ENCODE results near the gene FOXJ2. TPM values are rescaled to one million over a fixed set of nuclear protein-coding genes. Genes with fewer than 3 reads are reported as not detected.
A peak's percentile ranks its signal among the peaks of the same experiment; 100 is the strongest.

The FOXJ2 gene
- total and polyA plus RNA-seq, 10 of the 15 experiments (the other 5 are each of a cell fraction or from before 2014, with no cell fraction given), result 1.4 to 9.3 (median 4.8) TPM

- TF ChIP-seq JUND (IDR thresholded peaks at IDR 0.05; ENCODE audit: low read depth, low read length), result no peak
- TF ChIP-seq SREBF1 (IDR thresholded peaks at IDR 0.05; ENCODE audit: low read length), result no peak
- TF ChIP-seq CREM (IDR thresholded peaks at IDR 0.05; ENCODE audit: low read depth), result no peak
- TF ChIP-seq, protein P1, sequence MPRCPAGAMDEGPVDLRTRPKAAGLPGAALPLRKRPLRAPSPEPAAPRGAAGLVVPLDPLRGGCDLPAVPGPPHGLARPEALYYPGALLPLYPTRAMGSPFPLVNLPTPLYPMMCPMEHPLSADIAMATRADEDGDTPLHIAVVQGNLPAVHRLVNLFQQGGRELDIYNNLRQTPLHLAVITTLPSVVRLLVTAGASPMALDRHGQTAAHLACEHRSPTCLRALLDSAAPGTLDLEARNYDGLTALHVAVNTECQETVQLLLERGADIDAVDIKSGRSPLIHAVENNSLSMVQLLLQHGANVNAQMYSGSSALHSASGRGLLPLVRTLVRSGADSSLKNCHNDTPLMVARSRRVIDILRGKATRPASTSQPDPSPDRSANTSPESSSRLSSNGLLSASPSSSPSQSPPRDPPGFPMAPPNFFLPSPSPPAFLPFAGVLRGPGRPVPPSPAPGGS (IDR thresholded peaks at IDR 0.05; ENCODE audit: borderline replicate concordance, insufficient read depth, low read depth, low read length, poor library complexity, severe bottlenecking), result no peak
- no peak for TF ChIP-seq POLR2AphosphoS2 (IDR thresholded peaks at IDR 0.05; ENCODE audit: low read depth, low read length)
Observed at GRCh38 chr12:7985802-7986418, 46.6 kb upstream of the FOXJ2 start (continued).

- H3K4me1 ChIP-seq (ENCODE audit: control insufficient read depth, insufficient read depth, low read length), result peaks cover 6% of the 10 kb centered on the region
- H4K20me1 ChIP-seq (ENCODE audit: control insufficient read depth, insufficient read depth), result no peaks in the 10 kb centered on the region
- peak overlapping the region; percentile 84 for H2AFZ ChIP-seq (ENCODE audit: control insufficient read depth, low read depth, low read length)
- no peak overlapping the region for H3K4me3 ChIP-seq
- no peaks in the 10 kb centered on the region for H3K9me3 ChIP-seq (replicated peaks; ENCODE audit: control insufficient read depth, insufficient read depth, low read length)
- no peak overlapping the region for H3K27ac ChIP-seq (ENCODE audit: control insufficient read depth, insufficient read depth)
- no peak for DNase-seq (ENCODE audit: low read depth, low spot score)
- no TSS peak for BruUV-seq (replicated peaks)
- no peaks in the 10 kb centered on the region for H3K79me2 ChIP-seq (ENCODE audit: control insufficient read depth, insufficient read depth, low read length)
- TF ChIP-seq HDGF (IDR thresholded peaks at IDR 0.05) (0 out of 2 replicates have a peak, but pooled peaks have one; percentile 60), MXI1 (IDR thresholded peaks at IDR 0.05; ENCODE audit: low read depth, low read length) (0 out of 2 replicates have a peak, but pooled peaks have one; percentile 16), NFXL1 (IDR thresholded peaks at IDR 0.05; ENCODE audit: borderline replicate concordance) (no peak), ETV6 (conservative IDR thresholded peaks at IDR 0.05 in 1 of 2, IDR thresholded peaks at IDR 0.05 in 1 of 2; ENCODE audit: borderline replicate concordance in 1 of 2, low read depth in 1 of 2) (0 out of 4 replicates have a peak, but pooled peaks of 1 of the 2 experiments have one; percentile 29), RCOR1 (conservative IDR thresholded peaks at IDR 0.05; ENCODE audit: low read depth, low read length) (no peak), NBN (IDR thresholded peaks at IDR 0.05) (no peak; the same call in 1 of the 2 replicates), NFYB (IDR thresholded peaks at IDR 0.05; ENCODE audit: insufficient read depth, low read depth, low read length) (no peak), SREBF2 (IDR thresholded peaks at IDR 0.05; ENCODE audit: low read length) (no peak), IKZF2 (IDR thresholded peaks at IDR 0.05) (peak; percentile 16 to 18; a peak in 1 of 4 replicates), BHLHE40 (IDR thresholded peaks at IDR 0.05; ENCODE audit: borderline replicate concordance in 1 of 2, low read depth in 2 of 2, low read length in 1 of 2) (peak in 1 of 2 experiments; percentile 8; a peak in 1 of 4 replicates), MYC (IDR thresholded peaks at IDR 0.05; ENCODE audit: insufficient read depth, insufficient read length, insufficient replicate concordance, low read length, severe bottlenecking) (no peak), EZH2 (IDR thresholded peaks at IDR 0.05; ENCODE audit: borderline replicate concordance, control insufficient read depth, low read depth, low read length) (no peak)
- TF ChIP-seq, protein P2, sequence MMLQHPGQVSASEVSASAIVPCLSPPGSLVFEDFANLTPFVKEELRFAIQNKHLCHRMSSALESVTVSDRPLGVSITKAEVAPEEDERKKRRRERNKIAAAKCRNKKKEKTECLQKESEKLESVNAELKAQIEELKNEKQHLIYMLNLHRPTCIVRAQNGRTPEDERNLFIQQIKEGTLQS (IDR thresholded peaks at IDR 0.05; ENCODE audit: borderline replicate concordance, extremely low read depth, low read depth, low read length), result no peak
- ChIA-PET CTCF (interaction anchor here (3.1 kb wide), 1 partner anchor 56 kb away, joined by 27 read pairs; no protein-coding TSS in a partner anchor), RAD21 (ENCODE audit: unreplicated experiment) (interaction anchor here (2.4 kb wide), 1 partner anchor 56 kb away, joined by 11 read pairs; no protein-coding TSS in a partner anchor), SMC1A (ENCODE audit: uncharacterized antibody, unreplicated experiment) (interaction anchor here (1.2 to 2.5 kb wide), 3 partner anchors 19 to 57 kb away, joined by 4 to 13 read pairs (median 12); no protein-coding TSS in a partner anchor), POLR2A (interaction anchor here (1.4 kb wide), 1 partner anchor 8 kb away, joined by 3 read pairs; no protein-coding TSS in a partner anchor)
- H3K36me3 ChIP-seq (ENCODE audit: control insufficient read depth in 2 of 2, insufficient read depth in 2 of 2, low read length in 1 of 2), result no peaks in the 10 kb centered on the region
- in situ Hi-C loops (cut with MboI) (loop anchor here (5.0 kb wide), 1 partner anchor 58 kb away; no protein-coding TSS in a partner anchor), intact Hi-C loops (cut with micrococcal nuclease; ENCODE audit: unreplicated experiment) (no loop called here)
- H3K27me3 ChIP-seq (replicated peaks in 1 of 2; ENCODE audit: control insufficient read depth in 2 of 2, insufficient read depth in 2 of 2, low read length in 1 of 2), result no peaks in the 10 kb centered on the region
- H3K4me2 ChIP-seq (ENCODE audit: control insufficient read depth, insufficient read depth), result no peak overlapping the region; the same call in 1 of the 2 replicates
- H3K9ac ChIP-seq (ENCODE audit: control insufficient read depth, insufficient read depth, low read length), result no peak overlapping the region
- WGBS (ENCODE audit: insufficient coverage, insufficient replicate concordance, low lambda C conversion rate, missing lambda C conversion rate), result 26% methylated on average over 6 of the region's 6 CpGs
- peak; percentile 73 for ATAC-seq
- FAIRE-seq, result no peak
Observed at GRCh38 chr12:7989827-7990491, 42.6 kb upstream of the FOXJ2 start.
